Fibroblast of skin of left quadriceps (primary cell): ENCODE results near the gene HSFX3.
"Not testable (repeated sequence)": the region's sequence is repeated elsewhere in the genome, so short reads cannot be mapped to it uniquely, and the experiment has no call there.

Experiments
- DNase-seq, 2 experiments: peaks; one replicate each; pipeline ENCODE4 v3.0.0-alpha.2; 2013; ENCODE audit warnings: low read depth in 2 of 2

HSFX3 gene

DNA sequence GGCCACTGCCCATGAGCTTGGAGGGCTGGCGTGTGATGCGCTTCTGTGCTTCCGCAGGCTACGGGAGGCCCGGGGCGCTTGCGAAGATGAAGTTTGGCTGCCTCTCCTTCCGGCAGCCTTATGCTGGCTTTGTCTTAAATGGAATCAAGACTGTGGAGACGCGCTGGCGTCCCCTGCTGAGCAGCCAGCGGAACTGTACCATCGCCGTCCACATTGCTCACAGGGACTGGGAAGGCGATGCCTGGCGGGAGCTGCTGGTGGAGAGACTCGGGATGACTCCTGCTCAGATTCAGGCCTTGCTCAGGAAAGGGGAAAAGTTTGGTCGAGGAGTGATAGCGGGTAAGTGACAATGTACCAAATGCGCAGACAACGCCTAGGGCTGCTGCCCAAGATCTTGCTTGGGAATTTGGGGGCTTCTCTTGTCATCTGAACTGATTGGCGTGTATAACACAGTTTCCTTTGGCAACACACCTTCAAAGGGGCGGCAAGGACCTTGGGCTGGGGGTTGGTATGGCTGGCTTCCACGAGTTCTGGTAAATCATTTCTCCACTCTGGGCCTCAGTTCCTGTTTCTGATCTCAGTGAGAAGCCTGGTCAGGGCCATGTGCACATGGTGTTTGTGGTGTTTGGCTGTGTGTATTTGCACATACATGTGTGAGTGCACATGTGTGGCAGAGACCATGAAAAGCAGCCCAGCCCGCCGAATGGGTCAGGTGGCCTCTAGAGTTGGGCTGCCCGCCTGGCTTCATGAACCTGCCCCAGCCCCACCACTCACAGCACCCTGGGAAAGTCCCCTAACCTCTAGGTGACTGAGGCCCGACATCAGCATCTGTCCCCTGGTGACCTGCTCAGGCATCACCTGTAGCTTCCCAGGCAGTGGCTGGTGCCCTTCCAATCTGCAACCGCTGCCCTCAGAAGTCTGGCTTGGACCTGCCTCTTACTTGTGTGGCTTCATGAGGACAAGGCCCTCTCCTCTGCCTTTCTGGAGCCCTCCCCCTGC is 3.9 kb downstream of the HSFX3 start:
- DNase-seq: not testable (repeated sequence)

DNA sequence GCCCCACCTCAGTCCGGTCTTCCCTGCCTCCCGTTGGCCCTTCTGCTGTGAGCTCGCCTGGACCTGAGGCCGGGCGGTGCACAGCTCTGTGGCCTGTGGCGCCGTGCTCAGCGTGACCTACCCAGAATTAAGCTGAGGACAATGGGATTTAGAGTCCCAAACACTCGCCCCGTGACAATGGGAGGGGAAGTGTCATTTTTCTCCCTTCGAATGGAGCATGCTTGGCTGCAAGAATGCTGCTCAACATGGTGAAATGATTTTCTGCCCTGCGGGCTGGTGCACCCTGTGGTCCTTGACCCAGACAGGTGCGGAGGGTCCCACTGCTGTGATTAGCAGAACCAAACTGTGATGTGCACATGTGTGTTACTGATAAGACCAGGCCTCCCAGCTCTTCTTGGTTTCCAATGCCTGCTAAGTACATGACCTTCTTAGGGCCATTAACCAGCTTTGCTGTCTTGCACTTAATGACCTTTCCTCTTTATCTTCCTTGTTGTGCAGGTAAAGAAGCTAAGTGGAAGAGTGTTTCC is 8.1 kb downstream of the HSFX3 start:
- DNase-seq: no peak

DNA sequence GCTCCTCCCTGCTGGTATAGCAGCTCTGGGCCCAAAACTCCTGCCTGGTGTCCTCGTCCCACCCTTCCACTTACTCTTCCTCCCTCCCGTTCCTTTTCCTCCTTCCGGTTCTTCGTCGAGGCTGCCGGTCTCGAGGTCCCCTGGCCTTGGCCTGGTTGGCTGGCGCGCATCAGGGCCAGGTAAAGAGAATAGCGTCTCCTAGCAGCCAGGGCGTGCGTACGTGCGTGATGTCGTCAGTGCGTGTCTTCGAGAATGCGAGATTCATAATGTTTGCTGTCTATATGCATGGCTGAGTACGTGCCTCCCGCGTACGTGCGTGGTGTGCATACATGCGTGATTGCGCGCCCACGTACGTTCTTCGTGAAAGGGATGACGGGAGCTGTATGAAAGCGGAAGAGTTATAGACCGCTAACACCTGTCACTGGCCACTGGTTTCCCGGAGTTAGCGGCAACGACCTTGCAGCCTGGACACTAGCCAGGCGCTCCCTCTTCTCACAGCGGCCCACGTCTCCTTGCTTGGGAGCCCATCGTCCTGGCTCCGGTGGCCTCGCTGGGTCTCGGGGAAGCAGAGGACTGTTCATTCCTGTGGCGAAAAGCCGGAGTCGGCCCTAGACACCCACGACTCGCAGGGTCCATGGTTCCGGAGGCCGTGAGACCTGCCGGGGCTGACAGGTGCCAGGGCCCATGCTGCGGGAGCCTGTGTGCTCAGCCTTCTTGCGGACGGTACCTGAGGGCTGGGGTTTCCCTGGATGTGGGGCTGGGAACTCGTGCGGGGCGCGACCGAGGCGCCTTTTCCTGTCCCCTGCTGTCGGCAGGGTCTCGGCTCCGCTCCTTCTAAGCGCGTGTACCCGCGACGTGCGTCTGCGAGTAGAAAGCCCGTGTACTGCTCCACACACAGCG is 8.9 kb downstream of the HSFX3 start, which contains the start of gene EOLA1:
Gene EOLA1, plus strand, starts transcription at position 392 of the 900 bp plus-strand sequence. CDS start 4,619 bp downstream, outside the sequence.
- DNase-seq: peak; percentile 85 to 86

DNA sequence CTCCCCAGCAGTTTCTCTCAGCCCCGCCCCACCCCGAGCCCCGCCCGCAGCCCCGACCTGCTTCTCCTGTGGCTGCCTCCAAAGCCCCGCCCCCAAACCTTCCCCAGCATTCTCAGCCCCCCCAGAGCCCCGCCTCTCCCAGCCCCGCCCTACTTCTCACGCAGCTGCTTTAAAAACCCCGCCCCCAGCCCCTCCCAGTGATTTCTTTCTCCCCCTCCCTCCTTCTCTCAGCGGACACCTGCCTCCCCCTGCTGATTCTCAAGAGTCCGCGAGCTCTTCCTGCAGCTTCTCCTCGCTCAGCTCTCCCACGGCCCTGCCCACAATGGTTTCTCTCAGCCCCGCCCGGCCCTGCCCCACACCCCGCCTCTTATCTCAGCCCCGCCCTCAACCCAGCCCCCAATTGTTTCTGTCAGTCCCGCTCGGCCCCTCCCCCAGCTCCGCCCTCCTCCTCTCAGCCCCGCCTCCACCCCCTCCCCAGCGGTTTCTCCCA is 9.5 kb downstream of the HSFX3 start:
- DNase-seq: peak; percentile 75 to 79

DNA sequence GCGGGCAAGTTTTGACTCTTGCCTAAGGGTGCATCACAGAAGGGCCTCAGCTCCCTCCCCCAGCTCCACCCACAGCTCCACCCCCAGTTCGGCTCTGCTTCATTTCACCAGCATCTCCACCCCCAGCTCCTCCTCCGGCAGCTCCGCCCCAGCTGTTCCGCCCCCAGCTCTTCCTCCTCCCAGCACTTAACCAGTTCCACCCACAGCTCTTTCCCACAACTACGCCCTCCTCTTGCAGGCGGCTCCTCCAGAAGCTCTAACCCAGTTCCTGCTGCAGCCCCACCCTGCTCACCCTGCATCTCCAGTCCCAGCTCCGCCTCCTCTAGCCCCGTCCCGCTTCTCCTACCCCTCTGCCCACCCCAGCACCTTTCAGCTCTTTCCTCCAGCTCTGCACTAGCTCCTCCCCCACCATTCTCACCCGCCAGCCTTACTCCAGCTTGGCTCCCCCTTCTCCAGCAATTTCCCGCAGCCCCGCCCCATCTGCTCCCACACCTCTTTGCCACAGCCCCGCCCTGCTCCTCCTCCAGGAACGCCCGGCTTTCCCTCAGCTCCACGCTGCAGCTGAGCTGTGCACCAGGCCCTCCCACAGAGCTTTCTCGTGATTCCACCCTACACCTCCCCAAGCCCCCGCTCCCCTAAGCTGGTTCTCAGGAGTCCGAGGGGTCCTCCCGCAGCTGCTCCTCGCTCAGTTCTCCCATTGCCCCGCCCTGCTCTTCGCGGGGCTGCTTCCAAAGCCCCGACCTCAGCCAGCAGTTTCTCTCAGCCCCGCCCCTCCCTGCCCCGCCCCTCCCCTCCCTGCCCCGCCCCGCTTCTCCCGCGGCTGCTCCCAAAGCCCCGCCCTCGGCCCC is 10.2 kb downstream of the HSFX3 start:
- DNase-seq: peak; percentile 77 to 84

DNA sequence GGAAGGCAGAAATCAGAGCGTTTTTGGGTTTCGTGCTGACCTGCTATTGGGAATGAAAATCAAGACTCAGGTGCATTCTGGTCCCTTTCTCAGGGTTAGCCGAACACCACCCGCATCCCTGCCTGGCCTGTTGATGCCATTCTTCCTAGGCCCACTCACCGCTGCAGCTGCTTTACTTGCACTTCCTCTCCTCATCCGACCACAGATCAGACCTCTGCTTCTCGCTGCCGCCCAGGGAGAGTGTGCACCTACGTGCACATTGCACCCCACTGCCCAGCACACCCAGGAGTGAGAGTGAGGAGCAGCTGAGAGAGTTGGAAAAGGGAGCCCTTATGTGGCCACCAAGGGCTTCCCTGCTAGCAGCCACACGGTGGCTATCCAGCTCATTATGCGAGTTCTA is 12.2 kb downstream of the HSFX3 start:
- DNase-seq: not testable (repeated sequence)

DNA sequence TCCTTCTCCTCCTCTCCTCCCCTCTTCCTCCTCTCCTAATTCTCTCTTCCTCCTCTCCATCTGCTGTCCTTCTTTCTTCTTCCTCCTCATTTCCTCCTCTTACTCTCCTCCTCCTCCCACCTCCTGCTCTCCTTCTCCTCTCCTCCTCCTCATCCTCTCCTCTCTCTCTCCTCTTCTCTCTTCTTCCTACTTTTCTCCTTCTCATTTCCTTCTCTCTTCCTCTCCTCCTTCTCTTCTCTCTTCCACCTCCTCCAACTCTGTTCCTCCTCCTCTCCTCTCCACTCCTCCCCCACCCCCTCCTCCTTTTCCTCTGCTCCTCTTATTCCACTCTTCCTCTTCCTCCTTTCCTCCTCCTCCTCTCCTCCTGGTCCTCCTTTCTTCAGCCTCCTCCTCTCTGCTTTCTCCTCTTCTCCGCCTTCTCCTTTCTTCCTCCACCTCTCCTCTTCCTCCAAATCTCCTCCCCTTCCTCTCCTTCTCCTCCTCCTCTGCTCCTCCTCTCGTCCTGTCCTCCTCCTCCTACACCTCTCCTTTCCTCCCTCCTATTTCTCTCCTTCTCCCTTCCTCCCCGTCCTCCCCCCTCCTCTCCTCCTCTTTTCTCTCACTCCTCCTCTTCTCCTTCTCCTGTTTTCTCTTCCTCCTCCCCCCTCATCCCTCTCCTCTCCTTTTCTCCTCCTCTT is 14.7 kb downstream of the HSFX3 start:
- DNase-seq: not testable (repeated sequence)

DNA sequence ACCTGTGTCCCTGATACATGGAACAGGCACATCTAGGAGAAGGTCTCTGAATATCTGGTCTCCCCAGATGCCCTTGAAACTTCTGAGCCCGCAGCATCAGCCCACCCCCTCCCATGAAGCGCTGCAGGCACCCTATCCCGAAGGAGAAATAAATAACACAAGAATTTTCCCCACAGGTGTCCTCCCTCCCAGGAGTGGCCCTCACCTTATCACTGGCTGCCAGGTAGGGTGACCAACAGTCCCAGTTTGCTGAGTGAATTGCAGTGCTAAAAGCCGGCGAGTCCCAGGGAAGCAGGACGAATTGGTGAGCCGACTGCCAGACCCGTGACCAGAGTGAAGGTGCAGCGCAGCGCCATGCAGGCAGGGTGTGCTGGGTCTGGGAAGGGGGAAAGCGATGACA is 15.7 kb downstream of the HSFX3 start:
- DNase-seq: not testable (repeated sequence)

DNA sequence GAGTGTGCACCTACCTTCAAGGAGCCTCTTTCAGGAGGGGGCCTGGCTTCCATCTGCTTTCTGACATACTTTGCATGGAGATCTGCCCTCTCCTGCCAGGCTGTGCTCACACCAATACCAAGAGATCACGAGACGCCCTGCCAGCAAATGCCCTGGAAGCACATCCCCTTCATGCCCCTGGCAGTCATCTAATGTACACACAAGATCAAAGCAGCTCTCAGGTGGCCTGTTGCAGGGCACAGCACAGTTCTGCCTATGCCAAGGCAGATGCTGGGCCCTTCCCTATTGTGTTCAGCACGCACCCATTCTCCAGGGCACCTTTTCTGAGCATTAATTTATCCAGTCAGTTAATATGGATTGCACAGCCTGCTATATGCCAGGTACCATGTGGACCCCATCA is 16.9 kb downstream of the HSFX3 start:
- not testable (repeated sequence) for DNase-seq

DNA sequence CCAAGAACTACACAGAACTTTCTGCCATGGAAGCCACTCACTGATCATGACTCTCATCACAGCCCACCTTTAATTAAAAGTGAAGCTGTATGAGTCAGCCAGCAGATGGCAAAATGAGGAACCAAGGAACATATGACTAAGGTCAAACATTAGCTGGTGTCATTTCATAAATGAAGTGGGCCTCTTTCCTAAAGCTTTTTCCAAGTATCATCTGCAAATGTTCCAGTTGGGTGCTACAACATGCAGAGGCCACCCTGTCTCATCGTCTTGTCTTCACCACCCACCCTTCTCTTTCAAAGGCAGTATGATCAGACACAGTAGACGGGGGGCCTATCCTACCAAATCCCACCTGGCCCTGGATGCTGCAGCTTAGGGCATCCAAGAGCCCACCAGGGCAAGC is 18.1 kb downstream of the HSFX3 start:
- no peak for DNase-seq

DNA sequence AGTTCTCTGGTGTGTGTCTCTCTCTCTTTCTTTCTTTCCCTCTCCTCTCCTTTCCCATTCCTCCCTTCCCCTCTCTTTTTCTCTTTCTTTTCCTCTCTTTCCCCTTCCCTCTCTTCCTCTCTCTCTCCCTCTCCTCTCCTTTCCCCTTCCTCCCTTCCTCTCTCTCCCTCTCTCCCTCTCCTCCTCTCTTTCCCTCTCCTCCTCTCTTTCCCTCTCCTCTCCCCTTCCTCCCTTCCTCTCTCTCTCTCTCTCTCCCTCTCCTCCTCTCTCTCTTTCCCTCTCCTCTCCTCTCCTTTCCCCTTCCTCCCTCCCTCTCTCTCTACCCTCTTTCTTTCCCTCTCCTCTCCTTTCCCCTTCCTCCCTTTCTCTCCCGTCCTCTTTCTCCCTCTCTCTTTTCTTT is 21.3 kb downstream of the HSFX3 start:
- DNase-seq: no peak

DNA sequence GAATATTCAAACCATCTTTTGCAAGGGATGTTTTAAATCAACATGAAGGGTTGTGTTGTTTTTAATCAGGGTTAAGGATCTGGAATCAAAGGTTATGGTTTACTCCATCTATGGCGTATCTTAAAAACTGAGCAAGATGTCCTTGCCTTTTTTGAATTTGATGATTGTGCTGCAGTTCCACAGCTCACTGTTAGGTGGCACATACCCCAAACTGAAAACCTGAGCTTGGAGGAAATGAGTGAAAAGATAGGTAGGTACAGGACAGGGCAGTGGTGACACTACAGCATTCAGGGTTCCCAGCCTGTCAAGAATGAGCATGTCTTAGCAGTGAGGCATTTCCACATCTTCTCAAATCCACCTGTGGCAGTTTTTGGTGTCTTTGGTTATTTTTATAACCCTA is 22.0 kb downstream of the HSFX3 start:
- no peak for DNase-seq

DNA sequence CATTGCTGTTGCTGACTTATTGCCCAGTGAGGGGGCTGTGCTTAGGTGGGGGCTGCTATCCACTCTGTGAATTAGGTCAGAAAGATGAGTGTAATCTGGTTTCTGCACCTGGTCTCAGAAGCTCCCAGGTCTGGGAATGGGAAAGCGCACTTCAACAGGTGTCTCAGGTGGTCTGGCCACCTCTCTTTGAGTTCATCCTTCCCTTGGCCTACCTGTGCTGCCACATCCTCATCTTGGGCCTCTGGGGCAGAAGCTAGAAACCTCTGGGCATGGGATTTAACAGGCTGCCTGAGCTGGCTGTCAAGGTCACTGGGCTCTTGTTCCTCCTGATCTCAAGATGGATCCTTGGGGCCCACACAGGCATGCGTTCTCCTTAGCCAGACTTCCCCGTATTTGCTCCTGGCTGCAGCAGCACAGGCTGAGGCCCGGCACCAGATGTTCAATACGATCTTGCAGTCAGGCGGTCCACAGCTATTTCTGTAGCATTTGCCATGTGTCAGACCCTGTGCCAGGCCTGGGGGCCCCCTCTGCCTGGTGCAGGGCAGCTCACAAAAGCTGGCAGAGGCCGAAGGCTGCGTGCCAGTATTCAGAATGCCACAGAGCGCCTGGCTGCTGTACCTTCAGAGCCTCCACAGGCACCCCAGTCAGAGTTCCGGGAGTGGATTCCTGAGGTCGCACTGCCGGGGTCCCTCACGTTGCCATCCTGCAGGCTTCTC is 23.2 kb downstream of the HSFX3 start:
- not testable (repeated sequence) for DNase-seq

DNA sequence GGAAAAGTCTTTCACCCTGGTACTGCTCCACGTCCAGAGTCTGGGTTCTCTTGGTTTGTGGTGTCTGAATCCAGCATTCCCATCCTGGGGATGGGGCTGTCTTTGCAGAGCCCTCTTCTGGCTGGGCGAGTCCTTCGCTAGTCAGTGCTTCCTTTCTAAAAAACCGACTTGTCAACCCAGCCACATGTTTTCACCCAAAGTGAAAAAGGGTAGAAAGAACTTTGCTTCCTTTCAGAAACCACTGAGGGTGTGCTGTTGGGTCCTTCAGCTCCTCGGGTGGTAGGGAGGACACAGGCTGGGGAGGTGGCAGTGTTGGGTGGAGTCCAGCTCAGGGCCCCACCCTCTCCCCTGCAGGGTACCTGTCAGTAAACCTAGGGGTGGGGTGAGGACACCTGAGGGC is 23.8 kb downstream of the HSFX3 start:
- not testable (repeated sequence) for DNase-seq

DNA sequence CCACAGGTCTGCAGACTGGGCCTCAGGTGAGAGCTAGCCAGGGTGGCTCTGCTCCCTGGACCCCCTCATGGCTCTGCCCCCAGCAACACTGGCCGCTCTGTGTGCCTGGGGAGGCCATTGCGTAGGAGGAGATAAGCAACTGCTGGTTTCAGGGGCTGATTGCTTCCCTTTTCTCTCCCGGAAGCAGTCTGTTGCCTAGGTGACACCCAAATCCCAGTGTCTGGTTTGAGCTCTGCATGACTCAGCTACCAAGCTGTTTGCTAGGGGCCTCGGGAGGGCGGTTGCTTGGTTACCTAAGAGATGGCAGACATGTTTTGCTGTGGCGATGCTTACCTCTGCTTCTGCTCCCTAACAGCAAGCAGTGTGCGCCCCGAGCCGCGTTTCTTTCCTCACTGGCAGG is 24.3 kb downstream of the HSFX3 start:
- peak; percentile 9 to 20 for DNase-seq

DNA sequence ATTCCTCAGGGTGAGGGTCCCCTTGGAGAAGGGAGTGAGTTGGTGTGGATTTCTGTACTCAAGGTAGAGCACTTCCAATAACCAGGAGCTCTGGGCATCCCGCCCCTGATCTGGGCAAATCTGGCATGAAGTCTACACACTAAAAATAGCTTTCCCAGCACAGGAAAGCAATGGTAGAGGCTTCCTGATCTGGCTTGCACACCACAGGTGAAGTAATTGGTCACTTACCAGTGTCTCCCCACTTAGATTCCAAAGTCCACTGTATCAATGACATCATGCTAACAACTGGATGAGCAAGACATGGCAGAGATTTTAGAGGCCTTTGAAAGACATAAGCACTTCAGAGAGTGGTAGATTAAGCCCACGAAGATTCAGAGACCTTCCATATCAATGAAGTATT is 26.8 kb downstream of the HSFX3 start:
- no peak for DNase-seq

DNA sequence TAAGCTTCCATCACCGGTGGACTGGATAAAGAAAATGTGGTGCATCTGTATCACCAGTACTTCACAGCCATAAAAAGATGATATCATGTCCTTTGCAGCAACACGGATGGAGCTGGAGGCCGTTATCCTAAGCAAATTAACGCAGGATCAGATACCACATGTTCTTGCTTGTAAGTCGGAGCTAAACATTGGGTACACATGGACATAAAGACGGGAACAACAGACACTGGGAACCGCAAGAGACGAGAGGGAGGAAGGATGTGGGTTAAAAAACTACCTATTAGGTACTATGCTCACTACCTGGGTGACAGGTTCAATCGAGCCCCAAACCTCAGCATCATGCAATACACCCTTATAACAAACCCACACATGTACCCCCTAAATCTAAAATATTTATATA is 28.3 kb downstream of the HSFX3 start:
- DNase-seq: no peak

DNA sequence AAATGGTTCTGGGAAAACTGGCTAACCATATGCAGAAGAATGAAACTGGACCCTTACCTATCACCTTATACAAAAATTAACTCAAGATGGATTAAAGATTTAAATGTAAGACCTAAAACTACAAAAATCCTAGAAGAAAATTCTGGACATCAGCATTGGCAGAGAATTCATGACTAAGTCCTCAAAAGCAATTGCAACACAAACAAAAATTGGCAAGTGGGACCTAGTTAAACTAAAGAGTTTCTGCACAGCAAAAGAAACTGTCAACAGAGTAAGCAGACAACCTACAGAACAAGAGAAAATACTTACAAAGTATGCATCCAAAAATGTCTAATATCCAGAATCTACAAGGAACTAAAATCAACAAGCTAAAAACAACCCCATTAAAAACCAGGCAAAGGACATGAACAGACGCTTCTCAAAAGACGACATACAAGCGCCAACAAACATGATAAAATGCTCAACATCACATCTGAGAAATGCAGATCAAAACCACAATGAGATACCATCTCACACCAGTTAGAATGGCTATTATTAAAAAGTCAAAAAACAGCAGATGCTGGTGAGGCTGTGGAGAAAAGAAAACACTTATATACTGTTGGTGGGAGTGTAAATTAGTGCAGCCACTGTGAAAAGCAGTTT is 29.0 kb downstream of the HSFX3 start:
- not testable (repeated sequence) for DNase-seq

DNA sequence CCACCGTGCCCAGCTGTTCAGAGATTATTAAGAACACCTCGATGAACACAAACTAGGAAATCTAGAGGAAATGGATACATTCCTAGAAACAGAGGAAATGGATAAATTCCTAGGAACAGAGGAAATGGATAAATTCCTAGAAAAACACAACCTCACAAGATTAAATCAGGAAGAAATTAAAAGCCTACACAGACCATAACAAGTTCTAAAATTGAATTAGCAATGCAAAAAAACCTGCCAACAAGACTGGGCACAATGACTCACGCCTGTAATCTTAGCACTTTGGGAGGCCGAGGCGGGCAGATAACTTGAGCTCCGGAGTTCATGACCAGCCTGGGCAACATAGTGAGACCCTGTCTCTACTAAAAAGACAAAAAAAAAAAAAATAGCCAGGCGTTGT is 31.5 kb downstream of the HSFX3 start:
- DNase-seq: no peak
